Right forelimb (tissue), 1 donor: Measurements from ENCODE around the gene SLC30A7.
A peak's percentile ranks its signal among the peaks of the same experiment; 100 is the strongest.
"Not testable (repeated sequence)": the region's sequence is repeated elsewhere in the genome, so short reads cannot be mapped to it uniquely, and the experiment has no call there.

Source experiments
- DNase-seq: peaks from one replicate; pipeline ENCODE4 v3.0.0-alpha.2; 2018

The SLC30A7 gene

DNA sequence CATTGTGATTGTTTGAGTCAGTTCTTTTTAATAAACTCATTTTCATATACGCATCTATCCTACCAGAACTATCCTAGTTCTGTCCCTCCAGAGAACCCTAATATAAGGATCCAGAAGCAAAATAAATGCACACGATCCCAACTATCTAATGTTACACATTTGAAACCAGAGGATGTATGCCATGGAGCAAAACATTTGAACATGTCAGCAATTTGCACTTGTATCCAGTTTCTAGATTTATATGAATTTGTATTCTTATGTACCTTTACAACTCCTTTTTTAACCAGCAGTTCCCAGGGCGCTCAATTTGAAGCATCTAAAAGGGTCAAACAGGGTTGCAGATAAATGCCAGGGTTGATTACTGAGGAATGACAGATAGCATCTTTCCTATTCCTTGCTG is 3.3 kb upstream of the SLC30A7 start:
- no peak for DNase-seq

DNA sequence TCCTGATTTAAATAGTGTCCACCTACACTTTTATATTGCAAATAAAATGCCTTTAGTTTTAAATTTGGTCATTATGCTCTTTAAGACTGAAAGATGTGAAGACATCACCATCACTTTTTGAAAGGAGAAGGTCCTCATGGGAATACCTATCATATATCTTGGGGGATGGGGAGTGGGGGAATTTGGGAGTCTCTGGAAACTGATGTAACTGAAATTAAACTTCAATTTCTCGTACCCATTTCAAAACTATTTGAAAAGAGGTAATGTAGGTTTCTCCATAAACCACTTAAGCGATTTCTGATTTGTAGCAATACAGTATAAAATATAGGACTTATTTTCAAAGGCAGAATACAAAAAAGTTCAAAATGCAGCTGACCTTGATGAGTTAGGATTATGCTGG is 2.2 kb upstream of the SLC30A7 start:
- DNase-seq = no peak

DNA sequence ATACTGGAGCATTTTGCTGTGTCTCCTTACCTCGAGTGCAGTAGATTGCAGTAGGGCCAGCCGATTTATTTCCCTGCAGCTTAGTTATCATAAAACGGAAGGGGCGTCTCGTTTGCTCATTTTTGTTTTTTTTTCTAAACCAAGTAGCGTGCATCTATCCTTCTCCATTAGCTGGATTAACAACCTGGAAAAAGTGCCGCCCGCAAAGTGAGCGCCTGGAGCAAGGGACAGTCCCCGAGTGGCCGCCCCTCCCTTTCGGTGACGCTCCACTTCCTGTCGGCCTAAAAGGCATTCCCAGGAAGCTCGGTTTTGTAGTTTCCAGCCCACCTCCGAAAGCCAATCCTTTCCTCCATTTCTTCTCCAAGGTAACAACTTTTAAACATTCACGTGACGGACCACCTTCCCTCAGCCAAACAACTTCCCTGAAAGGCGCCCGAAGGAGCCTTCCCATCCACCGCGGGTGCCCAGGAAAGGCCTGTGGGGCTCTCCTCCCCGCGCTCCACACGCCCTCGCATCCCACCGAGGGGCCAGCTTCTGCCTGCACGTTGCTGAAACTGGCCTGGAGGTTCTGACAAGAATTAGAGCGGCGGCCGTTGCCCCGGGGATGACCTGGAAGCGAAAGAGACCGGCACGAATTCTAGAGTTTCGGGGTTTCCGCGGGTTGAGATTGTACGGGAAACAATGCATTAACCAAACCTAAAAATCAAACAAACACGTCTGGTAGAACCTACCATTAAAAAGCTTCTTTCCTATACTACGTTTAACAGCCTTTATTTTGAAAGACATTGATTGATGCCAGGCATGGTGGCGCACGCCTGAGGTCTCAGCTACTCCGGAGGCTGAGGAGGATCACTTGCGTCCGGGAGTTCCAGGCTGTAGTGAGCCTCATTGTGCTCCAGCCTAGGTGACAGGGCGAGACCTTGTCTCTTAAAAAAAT is 1.0 kb upstream of the SLC30A7 start, which contains the start of gene EXTL2:
Gene EXTL2 (minus strand): TSS at position 240 of the 937 bp plus-strand sequence. CDS start 6,085 bp downstream, outside the sequence.
- DNase-seq = peak; percentile 90

DNA sequence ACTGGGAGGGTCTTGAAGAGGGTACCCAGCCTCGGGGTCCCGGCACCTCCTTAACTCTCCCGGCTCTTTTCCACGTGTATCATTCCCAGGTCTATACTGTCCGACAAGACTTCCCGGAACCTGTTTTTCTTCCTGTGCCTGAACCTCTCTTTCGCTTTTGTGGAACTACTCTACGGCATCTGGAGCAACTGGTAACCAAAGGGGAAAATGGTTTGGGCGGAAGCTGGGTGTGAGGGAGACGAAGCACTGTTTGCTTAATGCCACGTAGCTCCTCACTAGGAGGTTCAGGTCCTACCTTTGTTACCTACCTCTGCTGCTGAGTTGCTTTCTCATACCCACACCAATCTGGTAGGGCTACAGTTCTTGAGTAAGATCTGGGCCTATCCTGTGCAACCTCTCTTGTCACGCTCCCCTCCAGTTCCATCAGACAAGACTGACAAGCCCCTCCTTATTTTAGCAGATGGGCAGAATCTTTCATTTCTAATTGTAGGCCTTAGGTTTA is 642 bp downstream of the SLC30A7 start:
- peak; percentile 63 for DNase-seq

DNA sequence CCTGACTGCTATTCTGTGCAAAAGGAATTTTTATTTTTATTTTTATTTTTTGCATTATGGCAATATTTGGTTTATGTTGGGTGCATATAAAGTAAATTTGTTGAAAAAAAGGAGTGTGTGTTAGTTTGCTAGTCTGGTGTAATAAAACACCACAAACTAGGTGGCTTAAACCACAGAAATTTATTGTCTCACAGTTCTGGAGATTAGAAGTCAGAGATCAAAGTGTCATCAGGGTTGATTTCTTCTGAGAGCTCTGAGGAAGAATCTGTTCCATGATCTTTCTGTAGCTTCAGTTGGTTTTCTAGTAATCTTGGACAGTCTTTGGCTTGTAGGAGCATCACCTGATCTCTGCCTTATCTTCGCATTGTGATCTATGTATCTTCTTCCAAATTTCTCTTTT is 6.5 kb downstream of the SLC30A7 start:
- DNase-seq = no peak

DNA sequence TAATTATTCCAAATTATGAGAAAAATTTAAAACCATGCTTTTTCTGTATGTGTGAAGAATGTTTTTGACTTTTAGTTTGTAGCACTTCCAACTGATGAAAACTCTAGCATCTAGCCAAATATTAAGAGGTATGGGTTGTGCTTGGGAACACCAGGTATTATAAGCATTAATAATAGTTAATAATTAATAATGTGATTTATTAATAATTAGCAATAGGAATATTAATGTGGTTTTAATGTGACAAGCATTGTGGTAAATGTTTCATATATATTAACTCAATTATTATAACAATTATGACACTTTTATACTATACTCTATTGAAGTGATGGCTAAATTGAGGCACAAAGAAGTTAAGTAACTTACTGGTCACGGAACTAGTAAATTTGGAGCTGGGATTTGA is 7.9 kb downstream of the SLC30A7 start:
- DNase-seq = no peak

DNA sequence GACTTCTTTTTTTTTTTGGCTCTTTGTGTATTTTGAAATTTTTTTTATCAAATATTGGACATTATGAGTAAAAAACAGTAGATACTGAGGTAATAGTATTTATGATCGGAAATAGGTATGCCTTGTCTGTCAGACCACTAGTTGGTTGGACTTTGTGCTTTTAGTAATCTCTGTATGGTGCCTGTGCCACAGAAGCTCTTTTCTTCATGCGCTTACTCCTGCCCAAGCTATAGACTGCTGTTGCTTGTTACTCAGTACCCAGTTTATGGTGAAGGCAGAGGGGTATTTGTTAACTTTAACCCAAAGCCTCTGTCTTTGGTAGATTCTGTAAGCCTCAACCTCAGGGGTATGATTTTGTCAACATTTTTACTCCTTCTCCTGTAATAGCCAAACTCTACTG is 8.6 kb downstream of the SLC30A7 start:
- DNase-seq = no peak

DNA sequence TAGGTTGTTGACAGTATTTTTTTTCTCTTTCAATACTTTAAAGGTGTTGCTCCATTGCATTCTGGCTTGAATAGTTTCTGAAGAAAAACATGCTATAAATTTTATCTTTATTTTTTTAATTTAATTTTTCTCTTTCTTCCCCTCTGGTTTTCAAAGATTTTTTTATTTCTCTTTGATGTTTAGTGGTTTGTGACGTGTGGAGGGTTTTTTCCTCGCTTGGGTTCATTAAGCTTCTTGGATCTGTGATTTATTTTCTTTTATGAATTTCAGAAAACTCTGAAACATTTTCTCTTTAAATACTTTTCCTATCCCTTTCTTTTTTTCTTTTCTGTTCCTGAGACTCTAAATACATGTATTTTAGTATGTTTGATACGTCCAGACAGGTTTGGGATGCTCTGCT is 9.3 kb downstream of the SLC30A7 start:
- no peak for DNase-seq

DNA sequence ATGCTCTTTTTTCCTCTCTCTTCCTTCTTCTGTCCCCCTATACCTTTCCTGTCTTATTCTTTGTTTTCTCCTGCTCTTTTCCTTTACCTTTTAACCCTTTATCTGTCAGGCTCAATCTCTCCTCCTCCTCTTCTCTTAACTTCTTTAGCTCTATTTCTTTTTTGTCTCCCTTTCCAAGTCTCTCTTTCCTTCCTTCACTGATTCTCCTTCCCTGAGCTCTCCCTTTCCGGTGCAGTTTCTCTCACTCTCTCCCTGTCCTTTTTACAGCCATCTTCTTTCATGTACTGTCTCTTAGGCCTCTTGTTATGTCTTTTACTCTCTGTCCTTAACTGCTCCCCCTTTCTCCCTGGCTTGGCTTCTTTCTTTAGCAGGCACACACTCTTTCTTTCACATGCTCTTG is 12.0 kb downstream of the SLC30A7 start:
- DNase-seq = no peak

DNA sequence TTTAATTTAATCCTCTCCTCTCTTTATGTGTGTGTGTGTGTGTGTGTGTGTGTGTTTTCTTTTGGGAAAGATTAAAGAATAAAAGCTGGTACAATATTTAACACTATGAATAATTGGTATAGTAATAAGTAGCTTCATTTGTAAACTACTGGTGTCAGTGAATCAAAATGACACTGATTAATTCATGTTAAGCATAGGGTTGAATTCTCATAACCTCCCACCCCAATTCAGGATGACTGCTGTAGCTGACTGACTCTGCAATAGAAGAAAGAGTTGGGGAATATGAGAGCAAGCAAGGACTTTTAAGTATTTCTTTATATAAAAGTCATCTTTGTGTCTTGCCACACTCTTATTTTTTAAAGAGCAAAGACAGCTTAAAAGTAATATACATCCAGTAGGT is 13.1 kb downstream of the SLC30A7 start:
- DNase-seq = no peak

DNA sequence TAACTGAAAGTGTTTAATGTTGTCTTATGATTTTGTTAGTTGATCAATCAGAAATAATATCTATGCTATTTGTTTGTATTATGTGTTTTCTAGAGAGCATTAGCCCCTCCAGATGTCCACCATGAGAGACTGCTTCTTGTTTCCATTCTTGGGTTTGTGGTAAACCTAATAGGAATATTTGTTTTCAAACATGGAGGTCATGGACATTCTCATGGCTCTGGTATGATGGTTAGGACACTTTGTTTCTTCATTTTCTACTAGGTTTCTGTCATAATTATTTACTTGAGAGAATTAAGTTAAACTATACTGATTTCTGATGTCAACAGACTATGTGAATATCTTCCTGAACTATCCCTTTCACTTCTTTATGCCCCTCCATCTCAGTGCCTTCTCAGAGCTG is 16.1 kb downstream of the SLC30A7 start:
- no peak for DNase-seq

DNA sequence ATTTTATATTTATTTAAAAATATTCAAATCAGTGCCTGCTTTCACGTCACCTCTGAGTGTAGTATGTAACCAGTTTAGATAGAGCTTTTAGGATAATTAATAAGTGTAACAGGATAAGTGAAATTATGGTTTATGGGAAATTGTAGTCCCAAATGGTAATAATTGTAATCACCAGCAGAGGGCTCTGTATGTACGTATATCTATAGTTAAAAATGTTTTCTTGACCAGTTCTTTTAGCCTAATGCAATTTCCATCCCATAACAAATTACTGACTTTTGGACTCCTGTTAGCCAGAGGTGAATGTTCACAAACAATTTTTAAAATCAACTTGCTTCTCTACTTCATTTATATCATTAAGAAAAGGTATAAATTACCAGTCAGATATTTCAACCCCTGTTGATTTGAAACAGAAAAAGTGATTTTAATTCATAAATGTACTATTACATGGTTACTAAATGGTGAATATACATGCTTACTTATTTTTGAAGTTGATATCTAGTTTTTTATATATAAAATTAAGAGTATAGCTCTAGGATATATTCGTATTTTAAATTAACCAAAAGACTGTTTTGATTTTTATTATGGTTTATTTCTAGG is 25.3 kb downstream of the SLC30A7 start:
- DNase-seq = no peak

DNA sequence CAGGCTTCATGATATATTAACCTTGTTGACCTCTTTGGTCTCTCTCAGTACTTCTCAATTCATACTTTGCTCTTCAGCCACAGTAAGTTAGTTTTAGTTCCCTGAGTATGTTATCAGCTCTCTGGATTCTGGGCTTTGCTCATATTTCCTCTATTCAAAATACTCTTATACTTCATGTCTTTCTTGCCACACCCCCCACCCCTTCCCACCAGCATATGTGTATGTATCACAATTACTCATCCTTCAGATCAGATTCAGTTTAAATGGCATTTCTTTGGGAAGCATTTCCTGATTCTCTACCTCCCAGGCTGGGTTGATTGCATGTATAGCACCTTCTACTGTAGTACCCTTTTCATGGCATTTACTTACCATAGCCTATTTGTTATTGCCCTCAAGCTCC is 28.3 kb downstream of the SLC30A7 start:
- DNase-seq = no peak

DNA sequence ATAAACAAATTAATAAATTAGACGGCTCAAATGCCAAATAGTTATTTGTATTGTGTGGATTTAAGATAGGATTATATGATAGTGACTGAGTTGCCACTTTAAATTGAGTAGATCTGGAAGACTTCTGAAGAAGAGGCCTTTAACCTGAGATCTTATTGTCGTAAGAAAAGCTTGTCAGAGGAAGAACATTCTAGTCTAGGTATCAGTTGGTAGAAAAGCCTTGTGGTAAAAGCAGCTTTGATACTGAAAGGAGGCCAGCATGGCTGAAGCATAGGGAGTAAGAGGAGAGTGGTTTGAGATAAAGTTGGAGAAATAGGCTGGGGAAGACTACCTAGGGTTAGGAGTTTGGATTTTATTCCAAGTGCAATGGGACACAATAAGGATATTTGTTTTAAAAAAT is 29.1 kb downstream of the SLC30A7 start:
- DNase-seq = no peak

DNA sequence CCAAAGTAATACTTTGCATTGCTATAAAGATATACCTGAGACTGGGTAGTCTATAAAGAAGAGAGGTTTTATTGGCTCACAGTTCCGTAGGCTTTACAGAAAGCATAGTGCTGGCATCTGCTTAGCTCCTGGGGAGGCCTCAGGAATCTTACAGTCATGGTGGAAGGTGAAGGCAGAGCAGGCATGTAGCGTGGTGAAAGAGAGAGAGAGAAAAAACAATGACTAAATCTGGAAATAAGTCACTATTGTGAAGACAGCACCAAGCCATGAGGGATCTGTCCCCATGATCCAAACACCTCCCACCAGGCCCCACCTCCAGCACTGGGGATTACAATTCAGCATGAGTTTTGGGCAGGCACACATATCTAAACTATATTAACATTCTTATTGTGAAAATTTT is 30.4 kb downstream of the SLC30A7 start:
- DNase-seq = no peak

DNA sequence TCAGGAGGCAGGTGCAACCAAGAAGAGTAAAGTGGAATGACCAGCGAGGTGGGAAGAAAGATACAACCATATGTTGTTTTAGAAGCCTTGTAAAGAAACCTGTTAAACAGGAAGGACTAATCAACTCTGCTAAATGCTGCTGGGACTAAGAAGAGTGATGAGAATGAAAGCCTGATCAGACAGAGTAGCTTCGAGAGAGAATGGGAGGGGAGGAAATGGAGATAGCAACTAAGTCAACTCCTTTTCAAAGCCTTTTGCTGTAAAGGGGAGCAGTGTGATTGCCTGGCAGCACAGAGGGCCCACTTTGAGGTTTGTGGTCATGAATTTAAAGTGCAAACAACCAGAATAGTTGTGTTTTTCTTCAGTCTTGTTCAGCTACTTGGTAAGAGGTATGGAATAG is 31.4 kb downstream of the SLC30A7 start:
- DNase-seq = no peak

DNA sequence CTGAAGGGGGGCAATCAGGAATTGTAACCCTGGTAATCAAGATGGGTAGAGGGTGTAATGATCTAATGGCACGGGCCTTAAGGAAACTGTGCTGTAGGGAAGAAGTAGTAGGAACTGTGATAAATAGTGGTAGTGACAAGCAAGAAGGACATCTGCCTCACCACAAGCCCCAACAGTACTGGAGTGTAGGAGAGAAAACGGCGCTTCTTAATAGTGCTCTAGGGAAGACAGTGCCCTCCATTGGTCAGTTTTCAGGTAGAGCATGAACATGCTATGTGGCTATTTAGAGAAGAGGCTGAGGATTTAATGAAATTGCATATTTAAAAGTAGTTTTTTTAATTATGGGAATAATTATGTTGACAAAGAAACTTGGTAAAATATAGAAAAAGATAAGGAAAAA is 32.2 kb downstream of the SLC30A7 start:
- no peak for DNase-seq

DNA sequence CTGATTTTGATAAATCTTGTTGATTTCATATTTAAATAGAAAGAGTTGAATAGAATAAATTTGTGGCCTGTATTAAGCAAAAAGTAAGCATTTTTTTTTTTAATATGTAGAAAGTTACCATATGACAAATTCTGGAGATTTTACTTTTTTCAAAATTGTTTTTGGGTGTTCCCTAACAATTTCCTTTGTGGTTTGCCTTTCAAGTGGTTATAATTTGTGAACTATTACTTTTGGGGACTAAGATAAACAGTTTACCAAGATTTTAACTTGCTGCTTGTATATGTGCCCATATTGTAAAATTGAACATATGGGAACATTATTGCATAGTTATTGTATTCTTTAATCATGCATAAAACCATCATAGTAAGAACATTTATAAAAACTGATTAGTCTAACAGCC is 34.6 kb downstream of the SLC30A7 start:
- DNase-seq = no peak

DNA sequence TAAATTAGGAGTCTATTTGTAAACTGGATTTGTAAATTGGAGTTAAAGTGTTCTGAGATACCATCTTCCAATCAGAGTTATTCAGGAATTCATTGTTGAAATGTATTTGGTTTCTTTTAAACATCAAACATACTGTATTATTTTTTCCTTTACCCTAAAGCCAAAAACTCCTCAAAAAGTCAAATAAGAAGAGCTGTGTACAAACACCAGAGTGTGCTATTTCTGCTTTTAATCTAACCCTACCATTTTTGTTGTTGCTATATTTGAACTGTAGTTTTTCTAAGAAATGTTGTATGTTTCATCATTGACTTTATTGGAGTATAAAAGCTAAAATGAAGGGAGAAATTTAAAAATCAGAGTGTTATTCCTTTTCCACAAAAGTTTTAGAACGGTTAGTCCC is 35.8 kb downstream of the SLC30A7 start:
- no peak for DNase-seq

DNA sequence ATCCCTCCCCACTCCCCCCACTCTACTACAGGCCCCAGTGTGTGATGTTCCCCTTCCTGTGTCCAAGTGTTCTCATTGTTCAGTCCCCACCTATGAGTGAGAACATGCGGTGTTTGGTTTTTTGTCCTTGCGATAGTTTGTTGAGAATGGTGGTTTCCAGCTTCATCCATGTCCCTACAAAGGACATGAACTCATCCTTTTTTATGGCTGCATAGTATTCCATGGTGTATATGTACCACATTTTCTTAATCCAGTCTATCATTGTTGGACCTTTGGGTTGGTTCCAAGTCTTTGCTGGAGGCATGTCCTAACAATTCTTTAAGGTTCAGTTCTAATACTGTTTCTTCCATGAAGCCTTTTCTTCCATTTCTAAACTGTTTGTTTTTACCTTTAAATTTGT is 37.7 kb downstream of the SLC30A7 start:
- not testable (repeated sequence) for DNase-seq

DNA sequence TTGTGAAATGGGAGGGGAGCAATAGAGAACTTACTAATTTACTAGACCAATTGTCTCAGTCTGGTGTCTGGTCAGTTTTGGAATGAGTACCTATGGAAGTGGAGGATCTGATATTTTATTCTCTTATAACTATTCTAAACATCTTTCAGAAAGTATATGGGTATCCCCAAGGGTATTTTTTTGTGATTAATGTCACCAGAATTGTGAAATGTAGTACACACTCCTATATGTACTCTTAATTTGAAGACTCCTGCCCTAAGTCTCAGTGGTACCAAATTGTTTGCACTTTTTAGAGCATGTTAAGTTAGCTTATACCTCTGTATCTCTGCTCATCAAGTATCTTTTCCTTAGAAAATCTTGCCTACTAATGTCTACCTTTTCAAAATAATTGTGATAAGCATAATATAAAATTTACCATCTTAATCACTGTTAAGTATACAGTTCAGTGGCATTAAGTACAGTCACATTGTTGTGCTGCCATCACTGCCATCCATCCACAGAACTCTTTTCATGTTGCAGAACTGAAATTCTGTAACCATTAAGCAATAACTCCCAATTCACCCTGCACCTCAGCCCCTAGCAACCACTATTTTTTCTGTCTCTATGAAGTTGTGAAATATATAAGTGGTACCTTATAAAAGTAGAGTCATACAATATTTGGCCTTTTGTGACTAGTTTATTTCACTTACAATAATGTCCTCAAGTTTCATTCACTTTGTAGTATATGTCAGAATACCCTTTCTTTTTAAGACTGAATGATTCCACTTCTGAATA is 40.5 kb downstream of the SLC30A7 start:
- DNase-seq = no peak

DNA sequence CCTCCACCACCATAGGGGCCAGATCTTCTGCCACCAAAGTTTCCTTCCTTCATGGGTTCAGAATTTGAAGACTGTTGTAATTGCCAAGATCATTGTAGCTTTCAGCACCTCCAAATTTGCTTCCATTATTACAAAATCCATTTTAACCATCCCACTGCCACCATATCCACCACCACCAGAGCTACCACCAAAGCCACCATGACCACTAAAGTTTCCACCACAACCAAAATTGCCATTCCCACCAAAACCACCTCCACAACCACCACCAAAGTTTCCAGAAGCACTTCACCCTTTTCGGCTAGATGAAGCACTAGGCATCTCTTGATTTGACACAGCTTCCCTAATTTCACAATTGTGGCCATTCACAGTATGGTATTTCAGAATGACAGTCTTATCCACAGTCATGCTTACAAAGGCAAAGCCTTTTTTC is 45.2 kb downstream of the SLC30A7 start:
- no peak for DNase-seq

DNA sequence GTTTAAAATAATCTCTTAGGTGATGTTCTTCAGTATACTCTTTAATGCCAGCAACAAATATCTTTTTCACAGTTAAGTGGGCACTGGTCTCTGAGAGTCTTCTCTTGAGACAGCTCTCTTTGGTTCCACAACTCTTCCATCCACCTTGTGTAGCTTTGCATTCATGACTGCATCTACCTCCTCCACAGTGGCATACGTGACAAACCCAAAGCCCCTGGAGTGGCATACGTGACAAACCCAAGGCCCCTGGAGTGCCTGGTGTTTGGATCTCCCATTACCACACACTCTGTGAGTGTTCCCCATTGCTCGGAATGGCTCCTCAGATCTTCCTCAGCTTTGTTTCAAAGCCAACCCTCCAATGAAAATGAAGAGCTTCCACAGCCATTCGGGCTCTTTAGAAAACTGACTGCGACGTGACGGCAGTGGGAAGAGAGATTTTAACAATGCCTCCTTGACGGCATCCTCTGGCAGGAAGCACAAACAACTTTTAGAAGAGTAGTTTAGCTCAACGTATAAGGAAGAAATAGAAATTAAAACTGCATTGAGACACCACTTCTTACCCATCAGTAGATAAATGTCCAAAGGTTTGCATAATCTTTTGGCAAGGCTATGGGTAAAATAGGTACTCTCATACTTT is 45.8 kb downstream of the SLC30A7 start:
- no peak for DNase-seq
